Measurements from ENCODE around the gene ZNF189.

The ZNF189 gene

GRCh38 chr9:101433229-101433628 lies 34.6 kb downstream of the ZNF189 start:
- TF ChIP-seq, protein P1, sequence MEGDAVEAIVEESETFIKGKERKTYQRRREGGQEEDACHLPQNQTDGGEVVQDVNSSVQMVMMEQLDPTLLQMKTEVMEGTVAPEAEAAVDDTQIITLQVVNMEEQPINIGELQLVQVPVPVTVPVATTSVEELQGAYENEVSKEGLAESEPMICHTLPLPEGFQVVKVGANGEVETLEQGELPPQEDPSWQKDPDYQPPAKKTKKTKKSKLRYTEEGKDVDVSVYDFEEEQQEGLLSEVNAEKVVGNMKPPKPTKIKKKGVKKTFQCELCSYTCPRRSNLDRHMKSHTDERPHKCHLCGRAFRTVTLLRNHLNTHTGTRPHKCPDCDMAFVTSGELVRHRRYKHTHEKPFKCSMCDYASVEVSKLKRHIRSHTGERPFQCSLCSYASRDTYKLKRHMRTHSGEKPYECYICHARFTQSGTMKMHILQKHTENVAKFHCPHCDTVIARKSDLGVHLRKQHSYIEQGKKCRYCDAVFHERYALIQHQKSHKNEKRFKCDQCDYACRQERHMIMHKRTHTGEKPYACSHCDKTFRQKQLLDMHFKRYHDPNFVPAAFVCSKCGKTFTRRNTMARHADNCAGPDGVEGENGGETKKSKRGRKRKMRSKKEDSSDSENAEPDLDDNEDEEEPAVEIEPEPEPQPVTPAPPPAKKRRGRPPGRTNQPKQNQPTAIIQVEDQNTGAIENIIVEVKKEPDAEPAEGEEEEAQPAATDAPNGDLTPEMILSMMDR (IDR thresholded peaks at IDR 0.05; ENCODE audit: low read depth, low read length) = no peak
- no peak for TF ChIP-seq MYC (IDR thresholded peaks at IDR 0.05; ENCODE audit: low read depth, low read length)
- TF ChIP-seq, protein P2, sequence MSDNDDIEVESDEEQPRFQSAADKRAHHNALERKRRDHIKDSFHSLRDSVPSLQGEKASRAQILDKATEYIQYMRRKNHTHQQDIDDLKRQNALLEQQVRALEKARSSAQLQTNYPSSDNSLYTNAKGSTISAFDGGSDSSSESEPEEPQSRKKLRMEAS (IDR thresholded peaks at IDR 0.05; ENCODE audit: low read depth, low read length) = no peak
- TF ChIP-seq POLR2A (IDR thresholded peaks at IDR 0.05; ENCODE audit: extremely low read depth, insufficient read length) = no peak
- DNase-seq (ENCODE audit: low read depth) = no peak
- no peak overlapping the region for H3K4me3 ChIP-seq (ENCODE audit: low read depth, low read length)

- TF ChIP-seq, protein P1 (IDR thresholded peaks at IDR 0.05; ENCODE audit: low read depth, low read length) = no peak
- TF ChIP-seq MYC (IDR thresholded peaks at IDR 0.05; ENCODE audit: low read depth, low read length) = no peak
- TF ChIP-seq, protein P2 (IDR thresholded peaks at IDR 0.05; ENCODE audit: low read depth, low read length) = no peak
- TF ChIP-seq POLR2A (IDR thresholded peaks at IDR 0.05; ENCODE audit: extremely low read depth, insufficient read length) = no peak
- DNase-seq (ENCODE audit: low read depth) = no peak
These were observed 36.3 kb downstream of the ZNF189 start for GRCh38 chr9:101434998-101435397.

DNA sequence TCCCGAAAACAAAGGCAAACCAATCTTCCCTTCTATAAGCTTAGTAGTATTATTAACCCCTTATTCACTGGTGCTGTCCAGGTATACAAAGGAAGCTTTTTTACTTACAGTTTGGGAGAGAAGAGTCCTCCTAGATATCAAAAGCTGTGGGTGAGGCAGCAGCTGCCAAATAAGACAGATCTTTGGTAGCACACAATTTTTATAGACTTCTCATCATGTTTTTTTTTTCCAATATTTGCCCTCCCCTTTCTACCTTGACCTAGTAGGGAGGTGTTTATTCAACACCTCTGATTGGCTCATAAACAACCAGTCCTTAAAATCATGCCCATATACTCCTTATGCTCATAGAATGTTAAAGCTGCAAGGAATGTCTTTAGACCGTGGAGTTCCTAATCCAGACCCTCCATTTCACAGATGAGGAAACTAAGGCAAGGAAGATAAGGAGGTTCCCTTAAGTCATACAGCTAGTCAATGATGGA lies 37.0 kb downstream of the ZNF189 start, which contains the start of gene ALDOB:
Gene ALDOB, minus strand, starts transcription at position 174 of the 479 bp plus-strand sequence. CDS start 4,887 bp downstream, outside the sequence.
- TF ChIP-seq, protein P2 (IDR thresholded peaks at IDR 0.05; ENCODE audit: low read depth, low read length) = no peak
- no peak for DNase-seq (ENCODE audit: low read depth)
- H3K4me3 ChIP-seq (ENCODE audit: low read depth, low read length) = no peak within 1 kb of the TSS

More at GRCh38 chr9:101434998-101435397, 36.3 kb downstream of the ZNF189 start:
- no peak overlapping the region for H3K4me3 ChIP-seq (ENCODE audit: low read depth, low read length)

GRCh38 chr9:101437806-101438232 lies 39.2 kb downstream of the ZNF189 start:
- no peak for DNase-seq (ENCODE audit: low read depth)

DNA sequence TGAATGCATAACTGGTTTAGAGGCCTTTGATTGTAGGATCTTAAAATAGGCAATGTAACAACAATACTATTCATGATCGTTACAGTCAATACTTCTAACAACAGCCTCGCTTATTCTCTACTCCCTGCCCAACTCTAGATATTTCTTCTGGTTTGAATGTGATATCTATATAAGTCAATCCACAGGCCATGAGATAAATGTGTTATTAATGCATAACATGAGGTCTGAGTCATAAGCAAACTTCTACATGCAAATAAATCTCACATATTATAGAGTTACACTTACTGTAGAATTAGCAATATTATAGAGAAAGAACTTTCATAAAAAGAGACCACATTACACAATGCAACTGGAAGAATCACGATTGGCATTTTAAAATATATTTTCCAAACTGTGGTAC lies 39.9 kb downstream of the ZNF189 start:
- DNase-seq (ENCODE audit: low read depth) = no peak
- H3K4me3 ChIP-seq (ENCODE audit: low read depth, low read length) = no peak overlapping the region
- TF ChIP-seq, protein P1 (IDR thresholded peaks at IDR 0.05; ENCODE audit: low read depth, low read length) = no peak
- TF ChIP-seq POLR2A (IDR thresholded peaks at IDR 0.05; ENCODE audit: extremely low read depth, insufficient read length) (no peak), MYC (IDR thresholded peaks at IDR 0.05; ENCODE audit: low read depth, low read length) (no peak)
- TF ChIP-seq, protein P2 (IDR thresholded peaks at IDR 0.05; ENCODE audit: low read depth, low read length) = no peak

More at GRCh38 chr9:101437806-101438232, 39.2 kb downstream of the ZNF189 start:
- H3K4me3 ChIP-seq (ENCODE audit: low read depth, low read length) = no peak overlapping the region
- TF ChIP-seq, protein P1 (IDR thresholded peaks at IDR 0.05; ENCODE audit: low read depth, low read length) = no peak
- TF ChIP-seq, protein P2 (IDR thresholded peaks at IDR 0.05; ENCODE audit: low read depth, low read length) = no peak
- TF ChIP-seq MYC (IDR thresholded peaks at IDR 0.05; ENCODE audit: low read depth, low read length) (no peak), POLR2A (IDR thresholded peaks at IDR 0.05; ENCODE audit: extremely low read depth, insufficient read length) (no peak)

DNA sequence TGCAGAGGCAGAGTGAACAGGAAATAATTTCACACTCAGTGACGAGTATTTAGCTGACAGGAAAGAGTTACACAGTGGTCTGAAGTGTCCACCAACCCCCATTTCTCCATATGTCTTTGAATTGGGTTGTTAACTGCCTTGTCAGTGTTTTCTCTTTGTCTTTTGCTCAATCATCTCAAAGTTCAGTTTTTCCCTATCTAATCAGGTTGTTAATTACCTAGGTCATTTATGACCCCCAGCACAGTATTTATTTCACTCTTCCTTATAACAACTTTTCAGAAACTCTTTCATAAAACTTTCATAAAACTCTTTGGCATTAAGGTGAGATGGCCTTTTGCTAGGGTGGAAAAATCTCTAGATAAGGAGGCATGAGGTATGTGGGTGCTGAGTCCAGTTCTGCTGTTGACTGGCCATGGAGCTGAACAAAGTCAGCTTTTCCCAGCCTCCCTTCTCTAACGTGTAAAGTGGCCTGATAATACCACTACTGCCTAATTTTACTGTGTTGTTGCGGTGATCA lies 42.1 kb downstream of the ZNF189 start:
- no peak for DNase-seq (ENCODE audit: low read depth)
- TF ChIP-seq MYC (IDR thresholded peaks at IDR 0.05; ENCODE audit: low read depth, low read length) (no peak), POLR2A (IDR thresholded peaks at IDR 0.05; ENCODE audit: extremely low read depth, insufficient read length) (no peak)
- TF ChIP-seq, protein P1 (IDR thresholded peaks at IDR 0.05; ENCODE audit: low read depth, low read length) = no peak
- TF ChIP-seq, protein P2 (IDR thresholded peaks at IDR 0.05; ENCODE audit: low read depth, low read length) = no peak
- no peak overlapping the region for H3K4me3 ChIP-seq (ENCODE audit: low read depth, low read length)
